Left ventricle myocardium superior (tissue), 1 donor: ENCODE data around the gene SPECC1L. TPM values are rescaled to one million over a fixed set of nuclear protein-coding genes. Genes with fewer than 3 reads are reported as not detected.
A peak's percentile ranks its signal among the peaks of the same experiment; 100 is the strongest.

ENCODE experiments used
- ATAC-seq: fragments of 200-7000 bp; cut with Tn5 transposase; one replicate; pipeline ENCODE4 v1.9.1; 2020; ENCODE audit warnings: mild to moderate bottlenecking, moderate library complexity
- DNase-seq: peaks from one replicate; pipeline ENCODE4 v3.0.0-alpha.2; 2020
- intact Hi-C: fragments of 100-400 bp; cut with micrococcal nuclease; formaldehyde crosslinking; loops from one replicate; pipeline ENCODE4 v1.11.0; 2022
- total RNA-seq: library from RNA; stranded (reverse); fragmentation: NEBNext Ultra II Directional; extraction: Animal tissue kit (Norgen Biotek cat#: 25700); gene quantifications from one replicate; pipeline ENCODE4 v1.2.1, GENCODE V29; 2021
- donor health status: DM: no; HTN: yes; CAD: no; lungs with severe emphysema.

SPECC1L gene
- total RNA-seq, 1 donor from 2014 or later: 52.0 TPM

- intact Hi-C loops: no loop called here
- peak; percentile 81 for ATAC-seq
- DNase-seq: no peak
Measured at GRCh38 chr22:24380220-24380904, 109.7 kb downstream of the SPECC1L start.

- intact Hi-C loops: no loop called here
- no peak for DNase-seq
- ATAC-seq: no peak
Measured at GRCh38 chr22:24380905-24381230, 110.2 kb downstream of the SPECC1L start.

DNA sequence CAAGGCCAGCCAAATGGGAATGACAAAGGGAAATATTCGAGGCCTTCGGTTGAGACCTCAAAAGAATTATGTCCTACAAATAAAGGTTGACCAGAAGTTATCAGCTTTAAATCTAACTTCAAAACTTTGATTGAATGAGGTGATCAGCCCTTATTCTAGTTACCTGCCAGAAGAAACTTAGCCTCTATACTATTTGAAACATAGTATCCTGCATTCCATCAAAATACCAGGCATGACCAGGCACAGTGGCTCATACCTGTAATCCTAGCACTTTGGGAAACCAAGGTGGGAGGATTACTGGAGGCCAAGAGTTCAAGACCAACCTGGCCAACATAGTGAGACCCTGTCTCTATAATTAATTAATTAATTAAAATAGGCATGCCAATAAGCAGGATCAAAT lies 112.4 kb downstream of the SPECC1L start:
- DNase-seq (no peak), ATAC-seq (no peak)
- intact Hi-C loops: no loop called here

DNA sequence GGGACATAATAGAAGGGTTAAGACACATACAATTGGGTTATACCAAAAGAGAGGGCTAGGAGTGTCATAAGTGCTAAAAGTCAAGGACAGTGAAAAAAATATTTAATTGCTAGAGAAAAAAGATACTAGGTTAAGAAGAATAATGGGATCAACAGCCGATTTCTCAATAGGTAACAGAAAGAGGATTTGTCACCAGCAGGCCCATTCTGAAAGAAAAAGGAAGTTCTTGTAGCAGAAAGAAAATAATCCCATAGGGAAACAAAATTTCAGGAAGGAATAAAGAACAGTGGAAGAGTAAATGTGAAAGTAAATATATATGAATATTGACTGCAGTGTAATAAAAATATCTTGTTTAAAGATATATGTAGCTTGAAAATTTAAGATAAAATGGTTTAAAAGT lies 113.5 kb downstream of the SPECC1L start:
- DNase-seq (no peak), ATAC-seq (no peak)
- intact Hi-C loops: no loop called here

DNA sequence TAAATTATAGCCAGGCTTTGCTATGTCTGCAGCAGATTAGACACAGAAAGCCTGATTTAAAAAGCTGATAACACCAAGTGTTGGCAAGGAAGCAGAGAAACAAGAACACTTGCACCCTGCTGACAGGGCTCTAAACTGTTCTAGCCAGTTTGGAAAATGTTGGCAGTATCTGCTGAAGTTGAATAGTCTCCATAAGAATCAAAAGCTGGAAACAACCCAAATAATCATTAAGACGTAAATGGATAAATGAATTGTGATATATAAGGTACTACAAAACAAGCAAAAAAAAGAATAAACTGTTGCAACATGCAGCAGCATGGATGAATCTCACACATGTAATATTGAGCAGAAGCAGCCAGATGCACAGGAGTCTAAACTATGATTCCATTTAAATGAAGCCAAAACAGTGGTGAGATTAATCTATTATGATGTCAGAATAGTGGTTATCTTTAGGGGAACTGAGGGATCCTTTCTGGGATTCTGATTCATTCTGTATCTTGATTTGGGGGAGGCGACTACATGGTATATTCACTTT lies 116.4 kb downstream of the SPECC1L start:
- ATAC-seq (no peak), DNase-seq (no peak)
- intact Hi-C loops: no loop called here

GRCh38 chr22:24389680-24390079 lies 119.0 kb downstream of the SPECC1L start:
- ATAC-seq (no peak), DNase-seq (no peak)
- intact Hi-C loops: no loop called here

GRCh38 chr22:24390156-24390555 lies 119.5 kb downstream of the SPECC1L start:
- intact Hi-C loops: no loop called here
- DNase-seq (no peak), ATAC-seq (peak; percentile 32)

DNA sequence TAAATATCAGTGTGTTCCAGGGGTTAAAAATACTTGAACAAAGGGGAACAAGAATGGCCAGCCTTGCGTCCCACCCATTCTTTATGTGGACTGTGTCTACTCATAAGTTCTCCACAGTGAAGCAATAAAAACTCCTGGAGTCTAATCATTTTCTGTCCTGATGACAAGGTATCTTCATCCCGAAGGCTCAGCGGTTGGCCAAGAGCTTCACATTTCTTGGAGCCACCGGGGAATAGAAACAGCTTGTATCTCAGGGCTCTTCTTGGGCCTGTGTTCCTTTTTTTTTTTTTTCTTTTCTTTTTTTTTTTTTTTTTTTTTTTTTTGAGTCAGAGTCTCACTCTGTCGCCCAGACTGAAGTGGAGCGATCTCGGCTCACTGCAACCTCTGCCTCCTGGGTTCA lies 119.9 kb downstream of the SPECC1L start:
- DNase-seq (no peak), ATAC-seq (peak; percentile 81)
- intact Hi-C loops: no loop called here

- ATAC-seq: no peak
- DNase-seq: no peak
- intact Hi-C loops: no loop called here
Measured at GRCh38 chr22:24391836-24392217, 121.2 kb downstream of the SPECC1L start.

DNA sequence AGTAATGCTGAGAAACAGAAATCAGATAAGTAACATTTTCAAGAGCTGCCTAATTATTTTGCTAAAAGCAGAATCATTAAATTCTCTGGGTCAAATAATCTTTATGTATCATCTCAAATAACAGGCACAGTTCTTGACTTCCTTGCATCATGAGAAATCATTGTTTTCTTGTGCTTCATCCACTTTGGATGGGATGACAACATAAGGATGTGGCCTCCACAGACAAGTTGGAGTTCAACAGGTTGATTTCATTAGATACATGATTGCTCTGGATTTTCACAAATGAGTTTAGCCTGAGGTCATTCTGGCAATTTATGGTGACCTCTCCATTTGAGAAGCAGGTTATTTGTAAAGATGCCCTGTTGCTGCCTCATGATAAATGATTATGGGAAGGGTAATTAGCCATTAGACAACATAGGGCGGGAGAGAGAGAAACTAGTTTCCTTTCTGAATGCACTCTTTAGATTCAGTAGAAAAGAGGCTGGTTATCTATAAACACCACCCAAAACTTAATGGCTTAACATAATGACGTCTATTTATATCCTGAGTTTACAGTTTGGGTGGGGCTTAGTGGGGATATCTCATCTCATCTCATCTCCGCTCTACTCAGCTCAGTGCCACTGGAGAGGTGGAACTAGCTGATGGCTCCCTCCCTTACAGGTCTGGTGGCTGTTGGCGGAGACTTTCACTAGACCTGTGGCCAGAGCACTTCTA lies 121.7 kb downstream of the SPECC1L start:
- intact Hi-C loops: no loop called here
- ATAC-seq (no peak), DNase-seq (no peak)

DNA sequence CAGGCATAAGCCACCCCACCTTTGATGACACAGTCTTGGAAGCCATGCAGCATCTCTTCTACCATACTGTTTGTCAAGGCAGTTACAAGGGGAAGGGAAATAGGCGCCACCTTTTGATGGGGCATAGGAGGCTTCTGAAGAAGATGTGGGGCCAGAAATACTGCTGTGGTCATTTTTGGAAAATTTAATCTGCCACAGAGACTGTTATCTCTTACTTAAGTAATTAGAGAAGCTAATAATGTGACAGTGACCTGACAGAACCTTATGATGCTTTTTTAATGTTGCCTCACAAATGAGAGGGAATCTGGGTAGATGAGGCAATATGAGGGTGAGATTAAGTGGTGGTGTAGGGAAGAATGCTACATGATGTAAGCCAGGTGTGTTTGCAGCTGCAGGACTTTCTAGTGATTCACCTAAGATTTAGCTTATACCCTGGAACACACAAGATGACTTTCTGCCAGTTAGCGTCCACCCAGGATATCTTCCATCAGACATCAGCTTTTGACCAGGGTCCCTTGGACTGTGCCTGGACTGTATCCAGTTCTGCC lies 122.5 kb downstream of the SPECC1L start:
- intact Hi-C loops: no loop called here

DNA sequence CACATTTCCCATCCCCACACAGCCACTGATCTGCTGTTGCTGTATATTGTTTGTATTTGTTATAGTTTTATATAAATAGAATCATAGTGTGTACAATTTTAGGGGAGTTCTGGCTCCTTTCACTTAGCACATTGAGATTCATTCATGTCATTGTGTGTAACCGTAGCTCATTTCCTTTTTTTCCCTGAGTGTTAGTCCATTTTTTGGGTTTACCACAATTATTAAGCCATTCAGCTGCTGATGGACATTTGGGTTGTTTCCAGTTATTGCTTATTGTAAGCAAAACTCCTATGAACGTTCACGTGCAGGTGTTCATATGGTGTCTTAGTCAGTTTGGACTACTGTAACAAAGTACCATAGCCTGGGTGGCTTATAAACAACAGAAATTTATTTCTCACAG lies 123.2 kb downstream of the SPECC1L start:
- ATAC-seq (no peak), DNase-seq (no peak)
- intact Hi-C loops: no loop called here

More for the DNA sequence above, 122.5 kb downstream of the SPECC1L start:
- no peak for DNase-seq
- ATAC-seq: no peak

- ATAC-seq (no peak), DNase-seq (no peak)
- intact Hi-C loops: no loop called here
Measured at GRCh38 chr22:24394254-24394653, 123.6 kb downstream of the SPECC1L start.

GRCh38 chr22:24398409-24398808 lies 127.8 kb downstream of the SPECC1L start:
- no peak for ATAC-seq
- DNase-seq: no peak
- intact Hi-C loops: no loop called here

DNA sequence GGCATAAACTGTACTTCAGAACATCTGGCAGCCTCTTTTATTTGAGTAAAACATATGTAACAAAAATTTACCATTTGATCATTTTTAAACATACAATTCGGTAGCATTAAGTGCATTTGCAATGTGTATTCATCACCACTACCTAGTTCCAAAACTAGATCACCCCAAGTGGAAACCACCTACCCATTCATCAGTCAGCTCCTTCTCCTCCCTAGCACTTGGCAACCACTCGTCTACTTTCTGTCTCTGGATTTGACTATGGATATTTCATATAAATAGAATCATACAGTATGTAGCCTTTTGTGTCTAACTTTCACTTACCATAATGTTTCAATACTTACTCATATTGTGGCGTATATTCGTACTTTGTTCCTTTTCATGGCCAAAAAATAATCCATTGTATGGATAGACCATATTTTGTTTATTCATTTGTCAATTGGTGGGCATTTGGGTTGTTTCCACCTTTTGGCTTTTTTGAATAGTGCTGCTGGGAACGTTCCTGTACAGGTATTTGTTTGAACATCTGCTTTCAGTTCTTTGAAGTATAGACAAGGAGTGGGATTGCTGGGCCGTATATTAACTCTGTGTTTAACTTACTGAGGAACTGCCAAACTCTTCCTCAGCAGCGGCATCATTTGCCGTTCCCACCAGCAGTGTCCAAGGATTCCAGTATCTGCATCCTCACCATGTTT lies 129.5 kb downstream of the SPECC1L start:
- no peak for ATAC-seq
- DNase-seq: no peak
- intact Hi-C loops: no loop called here

GRCh38 chr22:24400726-24401596 lies 130.3 kb downstream of the SPECC1L start:
- ATAC-seq: peak; percentile 13
- intact Hi-C loops: no loop called here
- no peak for DNase-seq

DNA sequence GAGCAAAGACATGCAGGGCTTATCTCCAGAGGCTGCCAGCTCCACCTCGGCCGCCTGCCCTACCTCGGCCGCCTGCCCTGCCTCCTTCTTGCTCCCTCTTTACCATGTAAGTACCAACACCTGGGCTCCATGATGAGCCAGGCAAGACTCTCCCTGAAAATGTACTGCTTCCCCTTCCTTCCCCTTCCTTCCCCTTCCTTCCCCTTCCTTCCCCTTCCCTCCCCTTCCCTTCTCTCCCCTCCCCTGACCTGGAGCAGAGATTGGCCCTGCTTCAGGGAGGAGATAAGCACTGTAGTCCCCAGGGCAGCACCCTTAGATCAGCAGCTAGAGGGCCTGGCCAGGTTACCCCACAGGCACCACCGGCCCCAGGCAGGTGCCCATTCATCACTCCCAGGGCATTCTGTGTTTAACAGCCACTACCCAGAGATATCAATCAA lies 131.3 kb downstream of the SPECC1L start:
- peak; percentile 27 for ATAC-seq
- intact Hi-C loops: no loop called here

DNA sequence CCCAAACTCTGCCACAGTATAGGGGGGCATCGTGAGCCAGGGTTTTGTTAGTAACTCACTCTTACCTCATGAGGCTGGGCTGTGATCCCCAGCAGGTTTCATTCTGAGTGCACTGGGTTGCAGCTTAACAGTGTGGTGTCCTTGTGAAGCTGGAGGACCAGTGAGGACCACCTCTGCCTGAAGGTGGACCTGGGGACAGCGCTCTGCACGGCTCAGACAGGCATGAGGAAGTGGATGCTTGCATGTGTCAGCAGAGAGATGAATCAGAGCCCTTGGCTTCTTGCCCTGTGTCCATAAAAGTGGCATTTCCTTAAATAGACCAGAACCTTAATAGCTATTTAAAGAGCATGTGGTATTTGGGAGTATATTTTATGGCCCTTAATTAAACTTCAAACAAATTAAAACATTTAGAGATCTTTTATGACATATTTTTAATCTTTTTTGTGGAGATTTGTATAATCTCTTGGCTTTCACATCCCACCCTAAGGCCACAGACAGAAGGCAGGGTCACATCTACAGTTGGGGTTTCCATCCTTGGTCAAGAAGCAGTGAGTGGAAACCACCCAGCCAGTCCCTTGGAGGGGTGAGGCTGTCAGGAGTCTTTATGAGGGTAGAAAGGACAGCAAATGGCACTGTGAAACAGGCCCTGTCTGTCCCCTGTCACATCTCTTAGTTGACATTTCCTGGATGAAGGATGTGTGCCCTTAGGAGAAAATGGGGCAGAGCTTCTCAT lies 132.0 kb downstream of the SPECC1L start:
- peak; percentile 91 for ATAC-seq
- DNase-seq: peak; percentile 72
- intact Hi-C loops: no loop called here

More for the DNA sequence above, 131.3 kb downstream of the SPECC1L start:
- no peak for DNase-seq
